H9 (cell line): ENCODE measurements around the gene TMEM237. TPM values are rescaled to one million over a fixed set of nuclear protein-coding genes. Genes with fewer than 3 reads are reported as not detected.

Experiments used
- DNase-seq: peaks from one replicate; pipeline ENCODE4 v3.0.0-alpha.2; 2017
- H2AFZ ChIP-seq: one replicate; pipeline ENCODE4 v1.6.1; 2013; ENCODE audit warnings: mild to moderate bottlenecking, low read length, control low read depth, moderate library complexity
- H2AK5ac ChIP-seq: 2 replicates; pipeline ENCODE4 v1.6.1; 2013; ENCODE audit warnings: low read length, control low read depth, mixed read lengths; ENCODE audit not compliant: insufficient read length
- H2BK120ac ChIP-seq: one replicate; pipeline ENCODE4 v1.6.1; 2013; ENCODE audit warnings: low read depth, mild to moderate bottlenecking, low read length, control low read depth, inconsistent platforms; ENCODE audit not compliant: poor library complexity, severe bottlenecking
- H2BK12ac ChIP-seq: 2 replicates; pipeline ENCODE4 v1.6.1; 2013; ENCODE audit warnings: low read length, control low read depth, mixed read lengths, low read depth; ENCODE audit not compliant: insufficient read length
- H2BK15ac ChIP-seq: 2 replicates; pipeline ENCODE4 v1.6.1; 2013; ENCODE audit warnings: low read depth, low read length, control low read depth
- H2BK20ac ChIP-seq: one replicate; pipeline ENCODE4 v1.6.1; 2013; ENCODE audit warnings: low read depth, mild to moderate bottlenecking, low read length, control low read depth, inconsistent platforms; ENCODE audit not compliant: poor library complexity, severe bottlenecking
- H2BK5ac ChIP-seq: 2 replicates; pipeline ENCODE4 v1.6.1; 2013; ENCODE audit warnings: low read length, control low read depth, mixed read lengths; ENCODE audit not compliant: insufficient read length
- H3K14ac ChIP-seq: 2 replicates; pipeline ENCODE4 v1.6.1; 2013; ENCODE audit warnings: low read length, control low read depth; ENCODE audit not compliant: insufficient read depth
- H3K18ac ChIP-seq: 2 replicates; pipeline ENCODE4 v1.6.1; 2013; ENCODE audit warnings: low read depth, mild to moderate bottlenecking, mixed read lengths, low read length, control low read depth; ENCODE audit not compliant: insufficient read length
- H3K23ac ChIP-seq: 2 replicates; pipeline ENCODE4 v1.6.1; 2013; ENCODE audit warnings: low read length, control low read depth, mixed read lengths, low read depth; ENCODE audit not compliant: insufficient read length
- H3K23me2 ChIP-seq: 2 replicates; pipeline ENCODE4 v1.6.1; 2013; ENCODE audit warnings: low read depth, mild to moderate bottlenecking, mixed read lengths, low read length, control low read depth; ENCODE audit not compliant: insufficient read length, poor library complexity, severe bottlenecking
- H3K27ac ChIP-seq: 2 replicates; pipeline ENCODE4 v1.5.1; 2013; ENCODE audit warnings: low read length, control low read depth, mixed read lengths, low read depth; ENCODE audit not compliant: insufficient read length
- H3K27me3 ChIP-seq: 2 replicates; pipeline ENCODE4 v1.6.1; 2013; ENCODE audit warnings: low read length, control low read depth, inconsistent platforms; ENCODE audit not compliant: insufficient read depth
- H3K4ac ChIP-seq: 2 replicates; pipeline ENCODE4 v1.6.1; 2013; ENCODE audit warnings: low read depth, mild to moderate bottlenecking, control low read depth, inconsistent platforms, low read length, moderate library complexity
- H3K4me1 ChIP-seq: 2 replicates; pipeline ENCODE4 v1.6.1; 2013; ENCODE audit warnings: low read length, control low read depth, inconsistent platforms; ENCODE audit not compliant: insufficient read depth
- H3K4me2 ChIP-seq: 2 replicates; pipeline ENCODE4 v1.6.1; 2013; ENCODE audit warnings: low read length, control low read depth, mixed read lengths; ENCODE audit not compliant: insufficient read length, insufficient read depth
- H3K56ac ChIP-seq: 2 replicates; pipeline ENCODE4 v1.6.1; 2013; ENCODE audit warnings: low read depth, mild to moderate bottlenecking, mixed read lengths, low read length, control low read depth; ENCODE audit not compliant: insufficient read length
- H3K79me1 ChIP-seq: 2 replicates; pipeline ENCODE4 v1.6.1; 2013; ENCODE audit warnings: low read depth, mild to moderate bottlenecking, moderate library complexity, low read length, control low read depth, inconsistent platforms; ENCODE audit not compliant: insufficient read depth, poor library complexity, severe bottlenecking
- H3K79me2 ChIP-seq: 2 replicates; pipeline ENCODE4 v1.6.1; 2013; ENCODE audit warnings: low read length, control low read depth, inconsistent platforms; ENCODE audit not compliant: insufficient read depth
- H3K9ac ChIP-seq: 2 replicates; pipeline ENCODE4 v1.6.1; 2013; ENCODE audit warnings: low read length, control low read depth, mixed read lengths; ENCODE audit not compliant: insufficient read length; ENCODE audit errors: extremely low read depth
- H3K9me3 ChIP-seq: one replicate; pipeline ENCODE4 v1.6.1; 2013; ENCODE audit warnings: low read depth, low read length, inconsistent platforms; ENCODE audit not compliant: control insufficient read depth
- H3T11ph ChIP-seq: one replicate; pipeline ENCODE4 v1.6.1; 2013; ENCODE audit warnings: mild to moderate bottlenecking, low read length, control low read depth, inconsistent platforms
- H4K20me1 ChIP-seq: one replicate; pipeline ENCODE4 v1.6.1; 2013; ENCODE audit not compliant: control insufficient read depth, insufficient read length, insufficient read depth
- H4K5ac ChIP-seq: 2 replicates; pipeline ENCODE4 v1.6.1; 2013; ENCODE audit warnings: low read depth, mild to moderate bottlenecking, mixed read lengths, low read length, control low read depth; ENCODE audit not compliant: insufficient read length
- H4K8ac ChIP-seq: replicated peaks from 2 replicates; pipeline ENCODE4 v1.6.1; 2013; ENCODE audit warnings: low read length, control low read depth, mixed read lengths, low read depth; ENCODE audit not compliant: insufficient read length
- H4K91ac ChIP-seq: 2 replicates; pipeline ENCODE4 v1.6.1; 2013; ENCODE audit warnings: low read depth, mild to moderate bottlenecking, moderate library complexity, mixed read lengths, low read length, control low read depth; ENCODE audit not compliant: insufficient read length
- H3K27ac Mint-ChIP-seq, 3 experiments: 2 replicates in 2 of 3; 3 replicates in 1 of 3; pipeline ENCODE4 v1.8.0; 2020 to 2021; ENCODE audit warnings: mixed read lengths in 3 of 3, mild to moderate bottlenecking in 1 of 3, moderate library complexity in 1 of 3
- H3K27me3 Mint-ChIP-seq: 2 replicates; pipeline ENCODE4 v1.8.0; 2021; ENCODE audit warnings: low read depth, mild to moderate bottlenecking, moderate library complexity, mixed read lengths
- H3K36me3 Mint-ChIP-seq, 3 experiments: 2 replicates in 2 of 3; 3 replicates in 1 of 3; pipeline ENCODE4 v1.8.0; 2020 to 2021; ENCODE audit warnings: low read depth in 3 of 3, mixed read lengths in 3 of 3; ENCODE audit not compliant: insufficient read depth in 1 of 3
- H3K4me1 Mint-ChIP-seq, 2 experiments: 2 replicates each; pipeline ENCODE4 v1.8.0; 2020; ENCODE audit warnings: mixed read lengths in 2 of 2
- H3K4me3 Mint-ChIP-seq, 2 experiments: 2 replicates in 1 of 2; 3 replicates in 1 of 2; pipeline ENCODE4 v1.8.0; 2020 to 2021; ENCODE audit warnings: mild to moderate bottlenecking in 2 of 2, mixed read lengths in 2 of 2, moderate library complexity in 1 of 2
- H3K9me3 Mint-ChIP-seq, 2 experiments: 2 replicates in 1 of 2; 3 replicates in 1 of 2; pipeline ENCODE4 v1.8.0; 2020; ENCODE audit warnings: mild to moderate bottlenecking in 2 of 2, mixed read lengths in 2 of 2, moderate library complexity in 1 of 2
- WGBS: extraction: QIAGEN DNeasy Blood & Tissue Kit; methylation state at CpG from one replicate; pipeline ENCODE4 v1.1.7; 2013; ENCODE audit warnings: missing lambda C conversion rate, low lambda C conversion rate, mixed read lengths; ENCODE audit not compliant: insufficient read length; ENCODE audit errors: extremely low coverage; 5-methylcytosine and 5-hydroxymethylcytosine counted together
- total RNA-seq: library from RNA; stranded (reverse); gene quantifications from 2 replicates; pipeline ENCODE4 v1.2.1, GENCODE V29; 2021
- TF ChIP-seq, protein P1 (sequence below): fragments of 200-600 bp; sonication (generic); conservative IDR thresholded peaks from 3 replicates; pipeline ENCODE4 v1.8.0; 2021; ENCODE audit warnings: antibody characterized with exemption, mild to moderate bottlenecking

TMEM237 gene
- total RNA-seq, 1 experiment from 2014 or later: 37.7 TPM

- TF ChIP-seq, protein P1, sequence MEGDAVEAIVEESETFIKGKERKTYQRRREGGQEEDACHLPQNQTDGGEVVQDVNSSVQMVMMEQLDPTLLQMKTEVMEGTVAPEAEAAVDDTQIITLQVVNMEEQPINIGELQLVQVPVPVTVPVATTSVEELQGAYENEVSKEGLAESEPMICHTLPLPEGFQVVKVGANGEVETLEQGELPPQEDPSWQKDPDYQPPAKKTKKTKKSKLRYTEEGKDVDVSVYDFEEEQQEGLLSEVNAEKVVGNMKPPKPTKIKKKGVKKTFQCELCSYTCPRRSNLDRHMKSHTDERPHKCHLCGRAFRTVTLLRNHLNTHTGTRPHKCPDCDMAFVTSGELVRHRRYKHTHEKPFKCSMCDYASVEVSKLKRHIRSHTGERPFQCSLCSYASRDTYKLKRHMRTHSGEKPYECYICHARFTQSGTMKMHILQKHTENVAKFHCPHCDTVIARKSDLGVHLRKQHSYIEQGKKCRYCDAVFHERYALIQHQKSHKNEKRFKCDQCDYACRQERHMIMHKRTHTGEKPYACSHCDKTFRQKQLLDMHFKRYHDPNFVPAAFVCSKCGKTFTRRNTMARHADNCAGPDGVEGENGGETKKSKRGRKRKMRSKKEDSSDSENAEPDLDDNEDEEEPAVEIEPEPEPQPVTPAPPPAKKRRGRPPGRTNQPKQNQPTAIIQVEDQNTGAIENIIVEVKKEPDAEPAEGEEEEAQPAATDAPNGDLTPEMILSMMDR: no peak
- no peak overlapping the region for H2BK12ac ChIP-seq
- H2BK5ac ChIP-seq: no peak overlapping the region
Observed at GRCh38 chr2:201607568-201607967, 35.7 kb downstream of the TMEM237 start.

More at GRCh38 chr2:201607568-201607967, 35.7 kb downstream of the TMEM237 start:
- Histone ChIP-seq H2BK20ac (no peak overlapping the region), H4K91ac (no peak overlapping the region), H4K5ac (no peak overlapping the region), H3K79me2 (no peaks in the 10 kb centered on the region), H2BK15ac (no peak overlapping the region), H3K14ac (no peak overlapping the region), H4K8ac (no peak overlapping the region), H3K9ac (no peak overlapping the region), H2AK5ac (no peak overlapping the region), H3K23me2 (no peaks in the 10 kb centered on the region), H3K4ac (no peak overlapping the region), H3K18ac (no peak overlapping the region), H2BK120ac (no peak overlapping the region), H3K4me2 (no peak overlapping the region), H3K79me1 (no peaks in the 10 kb centered on the region), H2AFZ (no peak overlapping the region), H4K20me1 (no peaks in the 10 kb centered on the region), H3K27ac (no peak overlapping the region), H3K23ac (no peak overlapping the region), H3K9me3 (no peaks in the 10 kb centered on the region), H3T11ph (no peak overlapping the region), H3K56ac (no peak overlapping the region), H3K4me1 (no peaks in the 10 kb centered on the region), H3K27me3 (no peaks in the 10 kb centered on the region)
- DNase-seq: no peak
- Mint-ChIP-seq H3K4me1 (0 out of 4 replicates have a peak, but pooled peaks cover 0 to 2% of the 10 kb centered on the region in 2 experiments), H3K9me3 (peaks cover 20 to 26% of the 10 kb centered on the region in 2 experiments), H3K27me3 (no peaks in the 10 kb centered on the region; the same call in 1 of the 2 replicates), H3K4me3 (no peak overlapping the region), H3K36me3 (peaks cover 2 to 11% (median 2%) of the 10 kb centered on the region in 3 experiments; a peak in 4 of 7 replicates), H3K27ac (no peak overlapping the region)
- WGBS: no CpG with 5 or more reads among the region's 2 CpGs
